Smooth muscle cell of bladder (primary cell): ENCODE data around the gene GRIA3. TPM values are rescaled to one million over a fixed set of nuclear protein-coding genes. Genes with fewer than 3 reads are reported as not detected.

Source experiments
- total RNA-seq: library from RNA; depleted of rRNA; stranded (reverse); fragments of >200 nt; gene quantifications from 2 replicates; pipeline ENCODE4 v1.2.3, GENCODE V29; 2014

Gene GRIA3
- 2.0 and 8.1 TPM in 2 replicates for total RNA-seq

DNA sequence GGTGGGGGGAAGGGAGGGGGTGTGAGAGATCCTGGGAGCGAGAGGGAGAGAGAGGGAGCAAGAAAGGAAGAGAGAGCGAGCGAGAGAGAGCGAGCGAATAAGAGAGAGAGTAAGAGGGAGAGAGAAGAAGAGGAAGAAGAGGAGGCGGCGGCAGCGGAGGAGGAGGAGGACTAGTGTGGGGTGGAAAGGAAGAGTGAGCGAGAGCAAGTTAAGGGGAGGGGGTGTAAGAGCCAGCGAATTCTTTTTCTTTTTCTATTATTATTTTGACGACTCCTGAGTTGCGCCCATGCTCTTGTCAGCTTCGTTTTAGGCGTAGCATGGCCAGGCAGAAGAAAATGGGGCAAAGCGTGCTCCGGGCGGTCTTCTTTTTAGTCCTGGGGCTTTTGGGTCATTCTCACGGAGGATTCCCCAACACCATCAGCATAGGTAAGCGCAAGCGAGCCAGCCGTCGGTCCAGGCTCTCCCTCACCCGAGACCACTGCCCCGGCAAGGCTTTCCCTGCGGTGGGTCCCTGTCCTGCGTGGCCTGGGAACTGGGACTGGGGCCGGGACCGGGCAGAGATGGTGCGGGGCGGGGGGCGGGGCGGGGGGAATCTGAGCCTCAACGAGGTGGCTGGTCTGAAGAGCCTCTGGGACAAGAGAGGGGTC lies at the start of gene GRIA3:
Gene GRIA3, plus strand, starts transcription at position 60 of the 647 bp plus-strand sequence. Its CDS starts 258 bp downstream, at position 318.

